Activated T-cell treated with anti-CD3 and anti-CD28 coated beads for 24 hours (primary cell): ENCODE data around the gene SLC12A8.

Experiments used
- DNase-seq: peaks from one replicate; pipeline ENCODE4 v3.0.0-alpha.2; 2020; ENCODE audit warnings: low read depth

SLC12A8 gene

GRCh38 chr3:125140011-125140817 is 72.3 kb downstream of the SLC12A8 start:
- DNase-seq = no peak

DNA sequence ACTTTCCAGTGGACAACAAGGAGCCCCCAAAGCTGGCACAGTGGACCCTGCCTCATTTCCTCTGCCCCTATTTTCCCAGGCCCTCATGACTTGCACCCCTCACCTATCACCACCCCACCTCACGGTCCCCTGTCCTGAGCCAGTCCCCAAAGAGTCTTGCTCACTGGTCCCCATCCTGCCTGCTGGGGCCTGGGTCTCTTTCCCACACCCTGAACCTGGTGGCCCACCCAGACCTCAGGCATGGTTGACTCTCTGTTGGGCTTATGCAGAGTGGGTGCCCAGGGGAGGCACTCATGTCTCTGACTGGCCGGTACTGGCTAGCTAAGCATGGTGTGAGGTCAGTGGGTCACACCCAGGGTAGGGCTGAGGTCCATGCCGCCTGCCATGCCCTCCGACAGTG is 73.2 kb downstream of the SLC12A8 start:
- DNase-seq = no peak

- DNase-seq = no peak
Observed at GRCh38 chr3:125137358-125138033, 75.1 kb downstream of the SLC12A8 start.

DNA sequence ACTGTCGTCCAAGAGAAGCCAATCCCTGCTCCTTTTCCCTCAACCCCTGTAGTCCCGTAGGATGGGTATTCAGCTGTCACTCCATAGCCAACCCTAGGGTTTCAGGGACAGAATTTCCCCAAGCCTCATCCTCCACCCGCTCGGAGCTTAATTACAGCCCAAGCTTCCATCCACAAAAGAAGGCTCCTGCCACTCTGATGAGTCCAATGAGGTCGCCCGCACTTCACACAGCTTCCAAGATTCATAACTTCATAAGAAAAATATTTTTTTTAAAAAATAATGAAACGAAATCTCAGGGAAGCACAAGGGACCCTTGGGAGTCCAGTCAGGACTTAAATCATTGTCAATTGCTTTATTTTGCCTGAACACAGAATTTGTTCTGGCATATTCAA is 75.6 kb downstream of the SLC12A8 start:
- no peak for DNase-seq

- no peak for DNase-seq
Observed at GRCh38 chr3:125136515-125136914, 76.0 kb downstream of the SLC12A8 start.

DNA sequence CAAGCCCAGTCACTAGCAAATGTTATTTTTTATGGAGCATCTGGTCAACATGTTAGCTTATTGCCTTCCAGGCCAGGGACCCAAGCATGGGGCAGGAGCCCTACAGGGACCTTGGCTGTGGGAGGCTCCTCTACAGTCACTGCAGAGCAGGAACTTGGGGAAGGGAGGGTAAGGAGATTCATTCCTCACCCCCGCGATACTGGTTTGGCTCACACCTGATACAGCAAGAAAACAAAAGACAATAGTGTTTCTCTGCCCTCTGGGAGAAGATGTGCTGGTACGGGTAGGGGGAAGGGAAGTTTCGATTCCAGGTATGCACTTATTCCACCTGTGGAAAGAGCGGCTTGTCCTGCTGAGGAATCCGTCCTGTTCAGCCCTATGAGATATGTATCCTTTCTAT is 77.6 kb downstream of the SLC12A8 start:
- no peak for DNase-seq

- DNase-seq = no peak
Observed at GRCh38 chr3:125132815-125133214, 79.7 kb downstream of the SLC12A8 start.

- DNase-seq = no peak
Observed at GRCh38 chr3:125129512-125129997, 83.0 kb downstream of the SLC12A8 start.

GRCh38 chr3:125128861-125129501 is 83.6 kb downstream of the SLC12A8 start:
- no peak for DNase-seq

DNA sequence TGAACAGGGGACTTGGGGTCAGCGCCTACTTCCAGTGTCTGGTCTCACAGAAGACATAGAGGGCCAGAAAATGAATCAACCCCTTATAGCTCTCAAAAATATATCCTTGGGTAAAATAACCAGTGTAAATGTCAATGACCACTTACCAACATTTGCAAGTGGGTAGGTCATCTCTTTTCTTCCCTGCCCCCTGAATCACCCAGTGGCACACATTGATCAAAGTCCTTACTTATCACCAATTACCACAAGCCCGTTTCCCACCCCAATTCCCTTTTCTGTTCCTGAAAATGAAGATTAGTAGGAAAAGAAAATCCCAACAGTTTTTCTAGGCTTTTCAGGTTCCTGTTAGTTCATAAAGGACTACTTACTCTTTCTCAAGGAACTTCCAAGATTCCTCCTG is 86.2 kb downstream of the SLC12A8 start:
- no peak for DNase-seq

DNA sequence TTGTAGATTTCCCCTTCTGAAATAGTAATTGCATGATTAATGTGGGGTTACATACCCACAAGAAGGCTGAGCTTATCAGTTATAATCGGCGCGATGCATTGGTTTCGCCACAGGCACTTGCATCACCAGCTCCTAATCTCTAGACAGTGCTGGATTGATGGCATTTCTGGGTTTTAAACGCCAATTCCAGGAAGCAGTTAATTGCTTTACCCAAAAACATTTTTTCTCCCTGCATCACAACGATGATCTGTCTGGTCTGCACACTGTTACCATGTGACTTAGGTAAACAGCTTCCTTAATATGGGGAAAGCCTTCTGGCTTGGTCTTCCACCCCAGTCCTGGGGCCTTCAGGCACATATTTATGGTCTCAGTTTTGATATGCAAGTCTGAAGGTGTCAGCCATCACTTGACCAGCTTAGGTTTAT is 86.7 kb downstream of the SLC12A8 start:
- no peak for DNase-seq

GRCh38 chr3:125123451-125124305 is 88.9 kb downstream of the SLC12A8 start:
- no peak for DNase-seq

GRCh38 chr3:125121246-125122010 is 91.1 kb downstream of the SLC12A8 start:
- DNase-seq = no peak

- DNase-seq = no peak
Observed at GRCh38 chr3:125120379-125121122, 92.0 kb downstream of the SLC12A8 start.

- DNase-seq = no peak
Observed at GRCh38 chr3:125119752-125120378, 92.7 kb downstream of the SLC12A8 start.

GRCh38 chr3:125118600-125118999 is 93.9 kb downstream of the SLC12A8 start:
- no peak for DNase-seq

GRCh38 chr3:125117631-125118191 is 94.8 kb downstream of the SLC12A8 start:
- no peak for DNase-seq

- no peak for DNase-seq
Observed at GRCh38 chr3:125116311-125117080, 96.1 kb downstream of the SLC12A8 start.

DNA sequence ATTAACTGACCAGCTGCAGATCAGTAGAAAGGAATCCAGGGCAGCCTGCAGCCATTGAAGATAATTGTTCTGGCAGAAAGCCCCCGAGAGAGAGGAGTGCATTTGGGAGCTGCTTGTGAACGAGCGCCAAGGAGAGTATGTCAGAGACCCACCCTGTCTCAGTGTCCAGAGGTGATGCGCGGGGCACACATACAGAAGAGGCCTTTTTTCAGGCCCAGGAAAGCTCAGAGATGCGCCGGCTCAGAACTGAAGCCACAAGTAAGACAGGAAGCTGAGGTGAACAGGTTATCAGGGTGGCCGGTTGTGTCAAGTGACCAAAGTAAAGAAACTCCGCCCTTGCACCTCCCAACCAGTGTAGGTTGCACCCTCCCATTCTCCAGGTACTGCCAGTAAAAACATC is 96.9 kb downstream of the SLC12A8 start:
- DNase-seq = no peak
